WTC11 (cell line): Measurements from ENCODE around the gene GNAT3.

Source experiments
- ARID4B ChIP-seq: sonication (generic); formaldehyde crosslinking; IDR thresholded peaks from 2 replicates; pipeline ENCODE4 v1.8.0; 2023; ENCODE audit warnings: missing genetic modification reagents, mild to moderate bottlenecking, borderline replicate concordance
- ATF1 ChIP-seq: sonication (generic); formaldehyde crosslinking; IDR thresholded peaks from 2 replicates; pipeline ENCODE4 v1.8.1; 2023; ENCODE audit warnings: mild to moderate bottlenecking, moderate library complexity, missing genetic modification reagents
- CTCF ChIP-seq: fragments of 200-600 bp; IDR thresholded peaks from 2 replicates; pipeline ENCODE4 v1.8.0; 2022; ENCODE audit warnings: antibody characterized with exemption
- EMX1 ChIP-seq: fragments of 250-450 bp; sonication (Bioruptor Pico); IDR thresholded peaks from 2 replicates; pipeline ENCODE4 v1.8.0; 2021; ENCODE audit warnings: mild to moderate bottlenecking
- GABPB1 ChIP-seq: sonication (generic); formaldehyde crosslinking; IDR thresholded peaks from 2 replicates; pipeline ENCODE4 v1.8.1; 2023; ENCODE audit warnings: mild to moderate bottlenecking, missing genetic modification reagents
- HMGXB4 ChIP-seq: sonication (generic); formaldehyde crosslinking; IDR thresholded peaks from 2 replicates; pipeline ENCODE4 v1.8.1; 2023; ENCODE audit warnings: mild to moderate bottlenecking, moderate library complexity, missing genetic modification reagents
- IRF1 ChIP-seq: sonication (generic); formaldehyde crosslinking; IDR thresholded peaks from 2 replicates; pipeline ENCODE4 v1.8.0; 2023; ENCODE audit warnings: missing genetic modification reagents
- NFYB ChIP-seq: sonication (generic); formaldehyde crosslinking; conservative IDR thresholded peaks from 2 replicates; pipeline ENCODE4 v1.8.0; 2022; ENCODE audit warnings: low read depth, missing genetic modification reagents
- TEAD4 ChIP-seq: sonication (generic); formaldehyde crosslinking; IDR thresholded peaks from 2 replicates; pipeline ENCODE4 v1.8.0; 2022; ENCODE audit warnings: mild to moderate bottlenecking, missing genetic modification reagents
- TF ChIP-seq, protein P1 (sequence below): sonication (generic); formaldehyde crosslinking; IDR thresholded peaks from 2 replicates; pipeline ENCODE4 v1.8.0; 2022; ENCODE audit warnings: mild to moderate bottlenecking, missing genetic modification reagents
- TF ChIP-seq, protein P2 (sequence below): sonication (generic); formaldehyde crosslinking; conservative IDR thresholded peaks from 2 replicates; pipeline ENCODE4 v1.8.1; 2023; ENCODE audit warnings: mild to moderate bottlenecking, low read depth, missing genetic modification reagents, moderate library complexity

GRCh38 chr7:80481196-80481884 lies 30.5 kb downstream of the GNAT3 start:
- TF ChIP-seq CTCF (no peak), ARID4B (no peak), GABPB1 (CRISPR knock-in tag) (no peak), TEAD4 (no peak), EMX1 (CRISPR knock-in tag) (no peak), HMGXB4 (CRISPR knock-in tag) (no peak), NFYB (no peak), ATF1 (CRISPR knock-in tag) (no peak), IRF1 (CRISPR knock-in tag) (no peak)
- TF ChIP-seq, protein P1, sequence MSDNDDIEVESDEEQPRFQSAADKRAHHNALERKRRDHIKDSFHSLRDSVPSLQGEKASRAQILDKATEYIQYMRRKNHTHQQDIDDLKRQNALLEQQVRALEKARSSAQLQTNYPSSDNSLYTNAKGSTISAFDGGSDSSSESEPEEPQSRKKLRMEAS: no peak
- TF ChIP-seq, protein P2, sequence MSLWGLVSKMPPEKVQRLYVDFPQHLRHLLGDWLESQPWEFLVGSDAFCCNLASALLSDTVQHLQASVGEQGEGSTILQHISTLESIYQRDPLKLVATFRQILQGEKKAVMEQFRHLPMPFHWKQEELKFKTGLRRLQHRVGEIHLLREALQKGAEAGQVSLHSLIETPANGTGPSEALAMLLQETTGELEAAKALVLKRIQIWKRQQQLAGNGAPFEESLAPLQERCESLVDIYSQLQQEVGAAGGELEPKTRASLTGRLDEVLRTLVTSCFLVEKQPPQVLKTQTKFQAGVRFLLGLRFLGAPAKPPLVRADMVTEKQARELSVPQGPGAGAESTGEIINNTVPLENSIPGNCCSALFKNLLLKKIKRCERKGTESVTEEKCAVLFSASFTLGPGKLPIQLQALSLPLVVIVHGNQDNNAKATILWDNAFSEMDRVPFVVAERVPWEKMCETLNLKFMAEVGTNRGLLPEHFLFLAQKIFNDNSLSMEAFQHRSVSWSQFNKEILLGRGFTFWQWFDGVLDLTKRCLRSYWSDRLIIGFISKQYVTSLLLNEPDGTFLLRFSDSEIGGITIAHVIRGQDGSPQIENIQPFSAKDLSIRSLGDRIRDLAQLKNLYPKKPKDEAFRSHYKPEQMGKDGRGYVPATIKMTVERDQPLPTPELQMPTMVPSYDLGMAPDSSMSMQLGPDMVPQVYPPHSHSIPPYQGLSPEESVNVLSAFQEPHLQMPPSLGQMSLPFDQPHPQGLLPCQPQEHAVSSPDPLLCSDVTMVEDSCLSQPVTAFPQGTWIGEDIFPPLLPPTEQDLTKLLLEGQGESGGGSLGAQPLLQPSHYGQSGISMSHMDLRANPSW (CRISPR knock-in tag): no peak
